Measurements from ENCODE around the gene AHSG. TPM values are rescaled to one million over a fixed set of nuclear protein-coding genes. Genes with fewer than 3 reads are reported as not detected.
"Not testable (repeated sequence)": the region's sequence is repeated elsewhere in the genome, so short reads cannot be mapped to it uniquely, and the experiment has no call there.

The AHSG gene
- total and polyA plus RNA-seq, 8 donors = 0.92 TPM; not detected in 7

DNA sequence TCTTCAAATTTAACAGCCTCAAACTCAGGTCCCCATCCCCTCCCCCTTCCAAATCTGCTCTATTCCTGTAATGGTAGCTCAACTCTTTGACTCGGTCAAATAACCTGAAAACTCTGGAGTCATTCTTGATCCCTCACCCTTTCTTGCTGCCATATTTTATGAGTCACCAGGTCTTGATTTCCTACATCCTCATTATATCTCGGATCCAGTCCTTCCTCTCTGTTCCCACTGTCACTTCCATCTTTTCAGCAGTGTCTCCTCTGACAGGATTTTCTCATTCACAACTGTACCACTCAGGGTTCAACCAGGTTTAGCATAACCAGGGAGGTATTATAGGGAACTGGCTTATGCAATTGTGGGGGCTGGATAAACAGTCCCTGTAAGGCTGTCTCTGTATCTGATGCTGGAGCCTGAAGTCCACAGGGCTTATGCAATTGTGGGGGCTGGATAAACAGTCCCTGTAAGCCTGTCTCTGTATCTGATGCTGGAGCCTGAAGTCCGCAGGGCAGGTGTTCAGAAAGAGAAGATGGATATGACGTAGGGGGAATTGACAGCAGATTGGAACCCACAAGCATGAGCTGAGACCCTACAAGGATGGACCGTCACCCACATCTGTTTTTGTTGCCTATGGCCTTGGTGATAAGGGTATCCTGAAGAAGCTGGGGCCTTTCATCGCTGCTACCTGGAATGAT is 18.2 kb downstream of the AHSG start:
- H3K4me3 ChIP-seq = no peak overlapping the region
- intact Hi-C loops (cut with DNase I; ENCODE audit: low total_unique reads) = no loop called here
- H3K36me3 ChIP-seq = no peaks in the 10 kb centered on the region
- 68 to 86% (median 73%) methylated on average over 6 of the region's 6 CpGs for WGBS, 5 donors
- H3K9me3 ChIP-seq = no peaks in the 10 kb centered on the region
- DNase-seq = no peak
- H3K27me3 ChIP-seq = peaks cover 0 to 13% (median 0%) of the 10 kb centered on the region in 3 donors
- H3K4me1 ChIP-seq = no peaks in the 10 kb centered on the region
- TF ChIP-seq, protein P1, sequence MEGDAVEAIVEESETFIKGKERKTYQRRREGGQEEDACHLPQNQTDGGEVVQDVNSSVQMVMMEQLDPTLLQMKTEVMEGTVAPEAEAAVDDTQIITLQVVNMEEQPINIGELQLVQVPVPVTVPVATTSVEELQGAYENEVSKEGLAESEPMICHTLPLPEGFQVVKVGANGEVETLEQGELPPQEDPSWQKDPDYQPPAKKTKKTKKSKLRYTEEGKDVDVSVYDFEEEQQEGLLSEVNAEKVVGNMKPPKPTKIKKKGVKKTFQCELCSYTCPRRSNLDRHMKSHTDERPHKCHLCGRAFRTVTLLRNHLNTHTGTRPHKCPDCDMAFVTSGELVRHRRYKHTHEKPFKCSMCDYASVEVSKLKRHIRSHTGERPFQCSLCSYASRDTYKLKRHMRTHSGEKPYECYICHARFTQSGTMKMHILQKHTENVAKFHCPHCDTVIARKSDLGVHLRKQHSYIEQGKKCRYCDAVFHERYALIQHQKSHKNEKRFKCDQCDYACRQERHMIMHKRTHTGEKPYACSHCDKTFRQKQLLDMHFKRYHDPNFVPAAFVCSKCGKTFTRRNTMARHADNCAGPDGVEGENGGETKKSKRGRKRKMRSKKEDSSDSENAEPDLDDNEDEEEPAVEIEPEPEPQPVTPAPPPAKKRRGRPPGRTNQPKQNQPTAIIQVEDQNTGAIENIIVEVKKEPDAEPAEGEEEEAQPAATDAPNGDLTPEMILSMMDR (IDR thresholded peaks at IDR 0.05) = no peak
- no peak for TF ChIP-seq EP300 (IDR thresholded peaks at IDR 0.05)
- no peak overlapping the region for H3K27ac ChIP-seq

DNA sequence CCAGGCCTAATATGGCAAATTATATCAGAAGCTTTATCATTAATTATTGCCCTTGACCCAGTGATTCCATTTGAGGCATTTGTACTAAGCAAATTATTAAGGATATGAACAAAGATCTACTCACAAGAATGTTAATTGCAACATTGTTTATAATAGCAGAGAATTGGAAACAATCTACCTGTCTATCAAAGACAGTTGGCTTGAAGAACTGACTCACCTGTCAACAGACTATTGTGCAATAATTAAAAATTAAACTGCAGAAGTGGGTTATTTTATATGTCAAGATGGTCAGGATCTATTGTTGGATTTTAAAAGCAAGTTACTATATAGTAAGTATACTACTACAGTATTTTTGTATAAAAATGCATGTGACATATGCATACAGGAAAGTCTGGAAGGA is 20.6 kb downstream of the AHSG start:
- H3K4me3 ChIP-seq = no peak overlapping the region
- no peak overlapping the region for H3K27ac ChIP-seq
- no peak for TF ChIP-seq EP300 (IDR thresholded peaks at IDR 0.05)
- no peak for TF ChIP-seq POLR2AphosphoS5 (IDR thresholded peaks at IDR 0.05)
- TF ChIP-seq, protein P1 (IDR thresholded peaks at IDR 0.05) = no peak
- TF ChIP-seq POLR2A (IDR thresholded peaks at IDR 0.05) = no peak
- DNase-seq = no peak
- H3K4me1 ChIP-seq = no peaks in the 10 kb centered on the region
- no peaks in the 10 kb centered on the region for H3K36me3 ChIP-seq
- H3K9me3 ChIP-seq = no peaks in the 10 kb centered on the region
- peaks cover 0 to 4% (median 0%) of the 10 kb centered on the region in 3 donors for H3K27me3 ChIP-seq
- intact Hi-C loops (cut with DNase I; ENCODE audit: low total_unique reads) = no loop called here

DNA sequence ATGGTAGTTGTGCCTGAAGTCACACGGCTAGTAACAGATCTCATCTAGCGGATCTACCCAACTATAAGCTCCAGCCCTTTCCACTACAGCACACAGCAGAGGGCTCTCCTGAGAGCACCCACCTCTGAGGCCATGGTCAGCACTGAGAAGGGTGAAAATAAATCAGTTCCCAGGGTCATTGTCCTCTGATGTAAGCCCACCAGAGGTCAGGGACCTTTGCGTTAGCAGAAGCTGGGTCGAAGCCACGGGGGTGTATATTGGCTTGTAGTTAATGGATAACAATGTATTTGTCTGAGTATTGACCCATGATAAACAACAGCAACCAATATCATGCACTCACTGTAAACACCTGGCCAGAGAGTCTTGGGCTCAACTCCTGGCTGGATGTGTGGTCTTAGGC is 21.3 kb downstream of the AHSG start:
- H3K4me1 ChIP-seq; H3K27ac ChIP-seq; H3K36me3 ChIP-seq; H3K27me3 ChIP-seq; H3K4me3 ChIP-seq; intact Hi-C loops (cut with DNase I; ENCODE audit: low total_unique reads); H3K9me3 ChIP-seq; DNase-seq: not testable (repeated sequence)
- WGBS, 5 donors = 65 to 71% (median 69%) methylated on average over 5 of the region's 5 CpGs

DNA sequence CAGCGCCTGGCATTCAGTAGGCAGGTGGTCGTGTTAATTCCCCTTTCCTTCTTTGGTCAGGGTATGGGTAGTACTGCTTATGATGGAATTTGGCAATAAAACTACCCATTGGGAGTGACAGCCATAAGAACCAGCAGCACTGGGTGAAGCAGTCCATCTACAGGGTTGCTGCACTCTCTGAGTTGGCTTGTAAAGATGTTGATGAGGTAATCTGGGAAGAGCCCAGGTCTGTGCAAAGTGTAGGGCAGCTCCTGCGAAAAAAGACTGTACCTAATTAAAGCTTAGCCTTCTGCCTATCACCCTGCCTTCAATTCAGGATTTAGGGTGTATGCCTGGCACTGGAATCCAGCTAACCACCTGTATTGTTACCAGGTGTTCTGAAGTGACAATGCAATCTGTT is 22.7 kb downstream of the AHSG start:
- intact Hi-C loops (cut with DNase I; ENCODE audit: low total_unique reads) = no loop called here
- Histone ChIP-seq H3K4me1 (no peaks in the 10 kb centered on the region), H3K4me3 (no peak overlapping the region), H3K27ac (no peak overlapping the region), H3K9me3 (no peaks in the 10 kb centered on the region), H3K36me3 (no peaks in the 10 kb centered on the region), H3K27me3 (peaks cover 0 to 8% (median 0%) of the 10 kb centered on the region in 3 donors)
- WGBS, 5 donors = 78 to 91% (median 86%) methylated on average over 3 of the region's 3 CpGs
- TF ChIP-seq, protein P1 (IDR thresholded peaks at IDR 0.05) = no peak
- no peak for TF ChIP-seq POLR2A (IDR thresholded peaks at IDR 0.05)
- TF ChIP-seq POLR2AphosphoS5 (IDR thresholded peaks at IDR 0.05) = no peak
- TF ChIP-seq EP300 (IDR thresholded peaks at IDR 0.05) = no peak
- no peak for DNase-seq

DNA sequence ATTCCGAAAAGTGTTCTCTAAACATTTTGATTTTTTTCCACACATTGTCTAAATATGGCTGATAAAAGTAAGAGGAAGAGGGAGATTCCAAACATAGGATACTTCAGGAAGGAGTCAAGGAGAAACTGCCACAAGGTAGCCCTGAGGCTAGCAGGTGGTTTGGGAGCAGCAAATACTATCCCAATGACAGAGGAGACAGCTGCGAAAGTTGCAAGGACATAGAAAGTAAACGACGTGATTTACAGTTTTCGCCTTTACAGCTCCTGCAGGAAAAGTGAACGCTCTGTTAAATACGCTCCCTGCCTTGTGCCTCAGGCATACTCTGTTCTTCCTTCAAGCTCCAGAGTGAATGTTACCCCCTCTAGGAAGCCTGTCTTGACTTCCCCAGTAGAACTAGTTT is 23.7 kb downstream of the AHSG start:
- intact Hi-C loops (cut with DNase I; ENCODE audit: low total_unique reads) = no loop called here
- TF ChIP-seq POLR2A (IDR thresholded peaks at IDR 0.05) (no peak), POLR2AphosphoS5 (IDR thresholded peaks at IDR 0.05) (no peak), EP300 (IDR thresholded peaks at IDR 0.05) (no peak)
- TF ChIP-seq, protein P1 (IDR thresholded peaks at IDR 0.05) = no peak
- H3K27me3 ChIP-seq = peaks cover 0 to 8% (median 0%) of the 10 kb centered on the region in 3 donors
- H3K27ac ChIP-seq = no peak overlapping the region
- H3K4me1 ChIP-seq = no peaks in the 10 kb centered on the region
- H3K4me3 ChIP-seq = no peak overlapping the region
- no peak for DNase-seq
- H3K9me3 ChIP-seq = no peaks in the 10 kb centered on the region
- no peaks in the 10 kb centered on the region for H3K36me3 ChIP-seq
- 76 to 88% (median 86%) methylated on average over 7 of the region's 7 CpGs for whole genome bisulfite sequencing, 5 donors
